Fibroblast of skin of scalp (primary cell): ENCODE measurements around the gene ZXDC.

Experiments
- DNase-seq: peaks from one replicate; pipeline ENCODE4 v3.0.0-alpha.2; 2013

ZXDC gene

DNA sequence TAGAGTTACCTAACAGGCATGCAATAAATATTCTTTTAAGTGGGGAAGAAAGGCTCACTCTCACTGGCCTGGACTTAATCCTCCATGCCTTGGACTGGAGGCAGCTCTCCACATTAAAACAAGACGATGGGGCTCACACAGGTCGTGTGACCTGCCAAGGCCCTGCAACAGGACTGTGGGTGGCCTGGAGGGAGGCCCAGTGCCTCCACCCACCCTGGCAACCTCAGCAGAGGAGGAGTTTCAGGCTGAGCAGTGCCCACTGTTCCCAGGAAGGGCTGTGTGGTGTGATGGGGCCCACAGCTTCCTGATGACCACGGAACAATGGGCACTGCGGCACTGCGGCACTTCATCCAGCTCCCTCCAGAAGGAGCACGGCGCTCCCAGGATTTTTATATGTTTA lies 36.3 kb upstream of the ZXDC start:
- DNase-seq, result no peak

DNA sequence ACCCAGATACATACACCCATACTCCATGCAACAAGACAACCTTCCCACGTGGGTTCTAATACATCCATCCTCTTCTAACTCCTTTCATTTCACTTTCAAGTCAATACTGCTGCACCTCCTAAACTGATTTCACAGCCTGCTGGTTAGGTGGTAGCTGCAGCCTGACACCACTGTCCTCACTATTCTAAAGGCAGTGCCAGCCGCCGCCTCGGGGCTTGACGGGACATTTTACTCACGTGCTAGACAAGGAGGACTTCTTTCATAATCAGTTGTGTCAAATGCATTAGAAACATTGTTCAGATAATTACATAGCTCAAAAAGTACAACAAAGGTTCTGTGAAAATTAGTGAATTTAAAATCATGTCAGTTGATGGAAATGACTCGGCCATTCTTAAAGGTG lies 35.6 kb upstream of the ZXDC start:
- DNase-seq, result no peak

GRCh38 chr3:126510308-126510910 lies 34.7 kb upstream of the ZXDC start:
- DNase-seq, result no peak

DNA sequence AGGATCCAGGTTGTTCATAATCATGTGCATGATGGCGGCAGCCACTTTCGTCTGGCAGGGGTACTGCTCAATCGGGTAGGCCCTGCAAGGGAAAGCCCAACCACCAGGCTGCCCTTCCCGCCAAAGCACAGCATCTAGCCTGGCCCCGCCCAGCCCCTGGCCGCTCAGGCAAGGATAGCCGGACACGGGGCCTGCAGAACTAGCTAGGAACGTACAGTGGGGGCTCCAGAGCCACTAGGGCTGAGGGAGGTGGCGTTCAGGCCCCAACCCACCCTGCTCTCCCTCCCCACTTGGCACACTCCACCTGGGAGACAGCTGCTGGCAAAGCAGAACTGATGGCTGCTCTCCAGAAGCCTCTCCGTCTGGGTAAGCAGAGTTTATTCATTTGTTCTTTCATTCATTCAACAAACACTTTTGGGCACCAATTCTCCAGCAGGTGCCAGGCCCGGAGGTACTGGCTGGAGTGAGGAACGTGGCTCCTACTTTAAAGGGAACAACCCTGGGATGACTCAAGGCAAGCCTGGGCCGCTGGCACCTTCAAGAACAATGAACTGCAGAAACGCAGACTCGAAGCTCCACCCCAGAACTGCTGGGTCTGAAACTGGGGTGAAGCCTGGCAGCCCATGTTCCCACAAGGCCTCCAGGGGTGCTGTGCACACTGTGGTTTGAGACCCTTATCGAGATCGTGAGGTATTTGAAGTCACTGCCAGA lies 34.1 kb upstream of the ZXDC start:
- no peak for DNase-seq

- peak; percentile 38 for DNase-seq
Measured at GRCh38 chr3:126508564-126508964, 32.9 kb upstream of the ZXDC start.

DNA sequence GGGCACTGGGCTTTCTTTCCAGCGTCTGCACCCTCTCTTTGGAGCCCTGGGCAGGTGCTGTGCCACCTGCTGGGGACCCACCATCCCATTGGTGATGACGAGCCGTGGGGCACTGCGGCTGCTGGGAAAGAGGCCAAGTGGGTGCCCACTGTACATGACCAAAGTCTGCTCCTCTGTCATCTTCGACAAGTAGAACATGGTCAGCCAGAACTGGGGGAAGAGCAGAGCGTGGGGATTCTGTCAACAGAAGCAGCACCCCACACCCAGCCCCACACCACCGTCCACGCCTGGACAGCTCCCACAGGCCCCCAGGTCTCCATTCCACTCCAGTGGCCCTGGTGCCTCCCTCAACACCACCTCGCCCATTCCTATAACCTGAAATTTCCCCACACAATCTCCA lies 32.2 kb upstream of the ZXDC start:
- DNase-seq, result no peak

DNA sequence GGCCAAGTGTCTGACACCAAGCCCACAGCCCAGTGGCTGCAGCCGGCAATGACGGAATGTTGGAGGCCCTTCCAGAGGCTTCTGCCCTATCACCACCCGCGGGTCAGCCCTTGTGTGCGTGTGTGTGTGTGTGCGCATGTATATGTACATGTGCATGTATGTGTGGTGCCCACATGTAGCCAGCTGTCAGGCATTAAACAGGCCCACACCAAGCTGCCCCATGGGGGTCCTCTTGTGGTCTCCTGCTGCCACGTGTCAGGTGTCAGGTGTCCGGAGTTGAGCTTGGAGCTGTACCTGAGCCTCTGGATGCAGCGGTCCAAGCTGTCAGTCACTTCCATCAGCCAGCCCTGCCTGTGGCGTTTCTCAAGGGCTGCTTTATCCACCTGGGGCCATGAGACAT lies 28.0 kb upstream of the ZXDC start:
- no peak for DNase-seq

DNA sequence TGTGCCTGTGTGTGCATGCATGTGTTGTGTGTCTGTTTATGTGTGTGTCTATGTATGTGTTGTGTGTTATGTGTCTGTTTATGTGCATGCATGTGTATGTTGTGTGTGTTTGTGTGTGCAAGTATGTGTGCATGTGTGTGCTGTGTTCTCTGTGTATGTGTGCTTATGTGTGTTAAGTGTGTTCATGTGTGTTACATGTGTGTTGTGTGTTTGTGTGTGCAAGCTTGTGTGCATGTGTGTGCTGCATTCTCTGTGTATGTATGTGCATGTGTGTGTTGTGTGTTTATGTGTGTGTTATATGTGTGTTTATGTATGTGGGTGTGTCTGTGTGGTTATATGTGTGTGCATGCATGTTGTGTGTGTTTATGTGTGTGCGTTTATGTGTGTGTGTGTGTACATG lies 27.0 kb upstream of the ZXDC start:
- DNase-seq, result no peak

- DNase-seq, result no peak
Measured at GRCh38 chr3:126501736-126502135, 26.0 kb upstream of the ZXDC start.

DNA sequence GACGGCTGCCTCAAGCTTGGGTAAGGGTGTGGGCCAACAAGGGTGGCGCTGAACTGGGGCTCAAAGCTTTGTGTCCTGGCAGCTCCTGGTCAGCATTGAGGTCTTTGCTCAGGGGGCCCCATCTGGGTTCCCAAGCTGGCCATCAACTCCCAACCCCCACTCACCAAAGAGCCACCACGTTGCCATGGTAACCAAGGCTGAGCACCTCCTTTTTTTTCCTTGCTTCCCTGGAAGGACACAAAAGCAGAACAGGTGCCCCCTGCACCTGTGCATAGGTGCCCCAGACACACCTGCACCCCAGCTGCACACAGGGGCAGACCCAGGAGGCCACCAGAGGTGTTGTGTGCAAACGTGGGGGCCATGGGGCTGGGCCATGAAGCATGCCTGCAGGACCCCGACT lies 25.4 kb upstream of the ZXDC start:
- no peak for DNase-seq

DNA sequence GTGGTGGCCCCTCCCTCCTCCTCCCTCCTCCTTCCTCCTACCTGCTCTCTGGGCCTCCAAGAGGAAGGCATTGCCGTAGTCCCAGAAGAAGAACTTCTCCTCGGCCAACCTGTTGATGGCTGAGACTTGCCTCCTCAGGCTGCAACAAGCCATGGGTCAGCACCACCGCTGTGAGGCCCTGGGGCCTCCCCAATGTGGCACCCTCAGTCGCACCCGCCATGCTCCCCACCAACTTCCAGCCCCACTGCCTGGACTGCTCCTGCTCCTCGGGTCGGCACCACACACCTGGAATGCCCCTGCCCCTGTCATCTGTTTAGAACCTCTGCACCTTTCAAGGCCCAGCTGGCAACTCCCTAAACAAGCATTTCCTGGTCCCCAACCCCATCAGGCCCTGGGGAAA lies 24.3 kb upstream of the ZXDC start:
- no peak for DNase-seq

DNA sequence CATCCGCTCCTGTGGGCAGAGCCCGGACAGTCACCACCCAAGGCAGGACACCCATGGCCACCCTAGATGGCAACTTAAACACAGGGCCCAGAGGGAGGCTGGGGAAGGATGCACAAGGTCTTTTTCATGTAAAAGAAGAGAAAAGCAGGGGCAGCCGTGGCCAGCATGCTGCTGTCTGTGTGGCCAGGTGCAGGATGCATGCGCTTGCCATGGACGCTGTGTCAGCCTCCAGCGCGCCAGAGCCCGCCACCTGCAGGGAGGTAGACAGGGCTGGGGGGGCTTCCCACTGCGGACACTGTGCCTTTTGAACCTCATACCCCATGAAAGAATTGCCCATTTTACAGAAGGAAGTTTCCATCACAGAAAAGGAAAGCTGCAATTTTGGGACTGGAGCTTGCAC lies 23.7 kb upstream of the ZXDC start:
- DNase-seq, result no peak

GRCh38 chr3:126498929-126499328 lies 23.2 kb upstream of the ZXDC start:
- DNase-seq, result no peak

GRCh38 chr3:126498461-126498860 lies 22.8 kb upstream of the ZXDC start:
- no peak for DNase-seq

- DNase-seq, result no peak
Measured at GRCh38 chr3:126497956-126498355, 22.3 kb upstream of the ZXDC start.

DNA sequence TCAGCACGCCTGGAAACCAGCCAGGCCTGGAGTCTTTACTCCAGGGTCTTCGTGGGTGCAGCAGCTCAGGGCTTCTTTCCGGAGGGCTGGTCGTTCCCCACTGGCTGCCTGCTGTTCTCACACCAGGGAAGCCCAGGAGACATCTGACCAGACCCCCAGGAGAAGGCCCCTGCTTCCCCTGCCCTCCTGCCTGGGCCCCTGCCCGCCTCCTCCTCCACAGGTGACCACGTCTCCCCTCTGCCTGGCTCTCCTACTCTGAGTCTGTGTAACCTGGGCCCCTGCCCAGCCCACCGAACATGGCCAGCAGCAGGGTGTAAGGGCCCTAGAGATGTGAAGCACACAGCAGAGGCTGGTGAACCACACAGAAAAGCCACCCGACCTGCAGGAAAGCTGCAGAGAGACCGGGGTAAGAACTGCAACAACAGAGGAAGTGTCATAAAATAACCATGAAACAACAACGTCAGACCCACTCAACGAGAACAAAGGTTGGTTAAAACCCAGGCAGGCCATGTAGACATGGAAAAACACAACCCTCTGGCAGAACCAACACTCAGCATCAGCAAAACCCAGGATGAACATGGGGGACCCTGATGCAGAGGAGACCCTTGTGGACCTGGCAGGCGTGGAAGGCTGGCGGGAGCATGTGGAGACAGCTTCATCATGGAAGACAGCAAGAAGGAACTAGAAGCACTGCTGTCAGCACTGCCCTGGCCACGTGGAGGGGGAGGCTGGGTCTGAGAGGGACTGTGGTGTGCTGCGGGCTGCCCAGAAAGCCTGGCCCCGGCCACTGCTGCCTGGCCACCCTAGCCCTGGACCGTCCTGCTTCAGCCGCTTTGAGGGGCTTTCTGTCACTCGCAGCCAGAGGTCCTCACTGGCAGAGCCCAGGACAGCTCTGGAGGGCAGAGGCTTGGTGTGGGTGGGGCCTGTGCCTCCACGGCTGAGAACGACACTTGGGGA lies 21.5 kb upstream of the ZXDC start:
- DNase-seq, result no peak

GRCh38 chr3:126495786-126496185 lies 20.1 kb upstream of the ZXDC start:
- no peak for DNase-seq

GRCh38 chr3:126494970-126495230 lies 19.2 kb upstream of the ZXDC start:
- DNase-seq, result no peak

DNA sequence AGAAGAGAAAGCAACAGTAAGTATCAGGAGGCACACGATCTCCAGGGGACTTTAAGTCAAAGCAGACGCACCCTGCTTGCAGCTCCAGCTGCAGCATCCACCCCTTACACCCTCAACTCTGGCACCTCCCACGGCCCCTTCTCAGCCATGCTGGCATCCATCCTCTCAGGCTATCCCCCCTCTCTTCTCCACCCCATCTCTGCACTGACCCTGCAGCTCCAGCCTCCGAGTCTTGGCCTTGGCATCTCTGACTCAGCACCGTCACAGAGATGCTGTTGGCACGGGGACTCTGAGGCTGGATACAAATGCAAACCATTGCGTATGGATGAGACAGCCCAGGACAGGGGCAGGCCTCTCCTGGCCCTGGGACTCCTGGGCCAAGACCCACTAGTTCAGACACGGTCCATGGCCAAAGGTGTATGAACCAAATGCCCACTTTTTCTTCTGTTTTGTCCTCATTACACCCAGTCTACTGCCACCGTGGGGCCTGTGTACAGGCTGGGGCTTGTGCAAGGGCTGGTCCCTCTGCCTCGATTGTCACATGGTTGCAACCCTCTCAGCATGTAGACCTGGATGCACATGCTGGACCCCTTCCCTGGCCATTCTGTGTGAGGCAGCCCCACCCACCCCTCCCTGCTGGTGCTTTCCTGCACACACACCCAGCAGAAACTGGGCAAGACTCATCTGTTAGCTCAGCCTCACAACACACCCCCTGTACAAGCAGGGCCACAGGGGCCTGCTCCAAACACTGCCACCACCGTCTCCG lies 18.7 kb upstream of the ZXDC start:
- DNase-seq, result no peak

DNA sequence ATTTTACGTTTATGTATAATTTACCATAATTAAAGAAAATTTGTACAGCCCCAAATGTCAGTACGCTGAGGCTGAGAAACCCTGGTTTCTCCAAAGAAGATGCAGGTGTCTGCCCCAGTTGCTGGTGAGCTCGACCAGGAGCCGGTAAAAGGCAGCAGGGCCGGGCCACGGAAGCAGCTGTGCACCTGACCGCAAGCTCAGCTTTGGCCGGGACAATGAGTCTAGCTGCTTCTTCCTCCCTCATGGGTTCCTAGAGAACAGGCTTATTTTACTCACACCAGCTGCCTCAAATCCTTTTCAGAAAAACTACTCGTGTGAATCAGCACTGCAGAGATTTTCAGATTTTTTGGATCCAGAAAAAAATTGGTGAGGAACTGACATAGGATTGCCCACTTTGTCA lies 18.0 kb upstream of the ZXDC start:
- DNase-seq, result no peak

- no peak for DNase-seq
Measured at GRCh38 chr3:126493051-126493450, 17.4 kb upstream of the ZXDC start.

GRCh38 chr3:126491221-126492013 lies 15.7 kb upstream of the ZXDC start:
- no peak for DNase-seq
